GM12878 (cell line): ENCODE results near the gene CD72.
"Not testable (repeated sequence)": the region's sequence is repeated elsewhere in the genome, so short reads cannot be mapped to it uniquely, and the experiment has no call there.

ENCODE experiments used
- HCFC1 ChIP-seq: fragments of 150-350 bp; IDR thresholded peaks from 2 replicates; pipeline ENCODE4 v1.6.1; 2014; ENCODE audit warnings: low read length
- NFYB ChIP-seq: IDR thresholded peaks from 2 replicates; pipeline ENCODE4 v1.6.1; 2011; ENCODE audit warnings: low read depth, mild to moderate bottlenecking, low read length, improper control_type of control experiment, moderate library complexity; ENCODE audit not compliant: insufficient read depth
- NR2C2 ChIP-seq: IDR thresholded peaks from 2 replicates; pipeline ENCODE4 v1.6.1; 2011; ENCODE audit warnings: borderline replicate concordance, low read depth; ENCODE audit not compliant: control insufficient read depth, insufficient read length
- POLR2AphosphoS2 ChIP-seq: IDR thresholded peaks from 2 replicates; pipeline ENCODE4 v1.6.1; 2011; ENCODE audit warnings: low read depth, mild to moderate bottlenecking, low read length, improper control_type of control experiment, moderate library complexity
- POLR2AphosphoS5 ChIP-seq: IDR thresholded peaks from 2 replicates; pipeline ENCODE4 v1.6.1; 2011; ENCODE audit warnings: mild to moderate bottlenecking, low read length, inconsistent platforms
- RAD21 ChIP-seq: IDR thresholded peaks from 2 replicates; pipeline ENCODE4 v1.6.1; 2011; ENCODE audit warnings: mild to moderate bottlenecking, low read depth, low read length, moderate library complexity; ENCODE audit not compliant: insufficient read depth
- SMC3 ChIP-seq: IDR thresholded peaks from 2 replicates; pipeline ENCODE4 v1.6.1; 2011; ENCODE audit warnings: low read length, improper control_type of control experiment, borderline replicate concordance
- TARDBP ChIP-seq: IDR thresholded peaks from 2 replicates; pipeline ENCODE4 v1.6.1; 2016; ENCODE audit warnings: borderline replicate concordance
- TBL1XR1 ChIP-seq: IDR thresholded peaks from 2 replicates; pipeline ENCODE4 v1.6.1; 2012; ENCODE audit warnings: low read depth, low read length, improper control_type of control experiment
- TF ChIP-seq, protein P1 (sequence below): fragments of 150-350 bp; IDR thresholded peaks from 2 replicates; pipeline ENCODE4 v1.6.1; 2016; ENCODE audit warnings: low read depth, low read length
- TF ChIP-seq, protein P2 (sequence below), 3 experiments: IDR thresholded peaks in 2 of 3; conservative IDR thresholded peaks in 1 of 3; 2 replicates each; pipeline ENCODE4 v1.5.1; 2011; ENCODE audit warnings: low read depth in 3 of 3, low read length in 3 of 3, mild to moderate bottlenecking in 3 of 3, control low read depth in 2 of 3, moderate library complexity in 2 of 3, inconsistent platforms in 1 of 3, mixed read lengths in 1 of 3; ENCODE audit not compliant: control insufficient read depth in 2 of 3, insufficient read depth in 1 of 3; ENCODE audit errors: extremely low read depth in 1 of 3
- TF ChIP-seq, protein P3 (sequence below): IDR thresholded peaks from 2 replicates; pipeline ENCODE4 v1.6.1; 2012; ENCODE audit warnings: low read depth, low read length, improper control_type of control experiment

DNA sequence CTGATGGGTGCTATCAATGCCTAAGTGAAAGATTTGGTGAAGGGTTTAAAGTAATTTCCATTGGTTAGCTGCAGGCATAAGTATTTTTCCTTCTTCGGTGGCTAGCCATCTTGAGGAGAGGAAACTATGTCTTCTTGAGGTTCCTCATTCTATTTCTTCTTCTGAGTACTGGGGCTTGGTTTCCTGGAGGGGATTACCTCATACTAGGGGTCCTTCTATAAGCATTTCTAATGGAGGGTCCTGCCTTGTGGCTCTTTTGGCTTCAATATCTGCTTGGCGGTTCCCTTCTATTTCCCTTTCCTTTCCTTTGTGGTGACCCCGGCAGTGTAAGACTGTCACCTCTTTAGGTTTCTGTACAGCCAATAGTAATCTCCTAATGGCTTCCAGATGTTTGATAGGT lies 23.3 kb upstream of the CD72 start:
- not testable (repeated sequence) for TF ChIP-seq RAD21, POLR2AphosphoS2, NFYB, NR2C2, POLR2AphosphoS5, TARDBP, HCFC1, TBL1XR1, SMC3
- TF ChIP-seq, protein P1, sequence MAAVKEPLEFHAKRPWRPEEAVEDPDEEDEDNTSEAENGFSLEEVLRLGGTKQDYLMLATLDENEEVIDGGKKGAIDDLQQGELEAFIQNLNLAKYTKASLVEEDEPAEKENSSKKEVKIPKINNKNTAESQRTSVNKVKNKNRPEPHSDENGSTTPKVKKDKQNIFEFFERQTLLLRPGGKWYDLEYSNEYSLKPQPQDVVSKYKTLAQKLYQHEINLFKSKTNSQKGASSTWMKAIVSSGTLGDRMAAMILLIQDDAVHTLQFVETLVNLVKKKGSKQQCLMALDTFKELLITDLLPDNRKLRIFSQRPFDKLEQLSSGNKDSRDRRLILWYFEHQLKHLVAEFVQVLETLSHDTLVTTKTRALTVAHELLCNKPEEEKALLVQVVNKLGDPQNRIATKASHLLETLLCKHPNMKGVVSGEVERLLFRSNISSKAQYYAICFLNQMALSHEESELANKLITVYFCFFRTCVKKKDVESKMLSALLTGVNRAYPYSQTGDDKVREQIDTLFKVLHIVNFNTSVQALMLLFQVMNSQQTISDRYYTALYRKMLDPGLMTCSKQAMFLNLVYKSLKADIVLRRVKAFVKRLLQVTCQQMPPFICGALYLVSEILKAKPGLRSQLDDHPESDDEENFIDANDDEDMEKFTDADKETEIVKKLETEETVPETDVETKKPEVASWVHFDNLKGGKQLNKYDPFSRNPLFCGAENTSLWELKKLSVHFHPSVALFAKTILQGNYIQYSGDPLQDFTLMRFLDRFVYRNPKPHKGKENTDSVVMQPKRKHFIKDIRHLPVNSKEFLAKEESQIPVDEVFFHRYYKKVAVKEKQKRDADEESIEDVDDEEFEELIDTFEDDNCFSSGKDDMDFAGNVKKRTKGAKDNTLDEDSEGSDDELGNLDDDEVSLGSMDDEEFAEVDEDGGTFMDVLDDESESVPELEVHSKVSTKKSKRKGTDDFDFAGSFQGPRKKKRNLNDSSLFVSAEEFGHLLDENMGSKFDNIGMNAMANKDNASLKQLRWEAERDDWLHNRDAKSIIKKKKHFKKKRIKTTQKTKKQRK, result not testable (repeated sequence)
- TF ChIP-seq, protein P2, sequence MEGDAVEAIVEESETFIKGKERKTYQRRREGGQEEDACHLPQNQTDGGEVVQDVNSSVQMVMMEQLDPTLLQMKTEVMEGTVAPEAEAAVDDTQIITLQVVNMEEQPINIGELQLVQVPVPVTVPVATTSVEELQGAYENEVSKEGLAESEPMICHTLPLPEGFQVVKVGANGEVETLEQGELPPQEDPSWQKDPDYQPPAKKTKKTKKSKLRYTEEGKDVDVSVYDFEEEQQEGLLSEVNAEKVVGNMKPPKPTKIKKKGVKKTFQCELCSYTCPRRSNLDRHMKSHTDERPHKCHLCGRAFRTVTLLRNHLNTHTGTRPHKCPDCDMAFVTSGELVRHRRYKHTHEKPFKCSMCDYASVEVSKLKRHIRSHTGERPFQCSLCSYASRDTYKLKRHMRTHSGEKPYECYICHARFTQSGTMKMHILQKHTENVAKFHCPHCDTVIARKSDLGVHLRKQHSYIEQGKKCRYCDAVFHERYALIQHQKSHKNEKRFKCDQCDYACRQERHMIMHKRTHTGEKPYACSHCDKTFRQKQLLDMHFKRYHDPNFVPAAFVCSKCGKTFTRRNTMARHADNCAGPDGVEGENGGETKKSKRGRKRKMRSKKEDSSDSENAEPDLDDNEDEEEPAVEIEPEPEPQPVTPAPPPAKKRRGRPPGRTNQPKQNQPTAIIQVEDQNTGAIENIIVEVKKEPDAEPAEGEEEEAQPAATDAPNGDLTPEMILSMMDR (IDR thresholded peaks at IDR 0.05 in 2 of 3, conservative IDR thresholded peaks at IDR 0.05 in 1 of 3; ENCODE audit: control insufficient read depth in 2 of 3, extremely low read depth in 1 of 3, insufficient read depth in 1 of 3, low read depth in 3 of 3, low read length in 3 of 3), result not testable (repeated sequence)
- TF ChIP-seq, protein P3, sequence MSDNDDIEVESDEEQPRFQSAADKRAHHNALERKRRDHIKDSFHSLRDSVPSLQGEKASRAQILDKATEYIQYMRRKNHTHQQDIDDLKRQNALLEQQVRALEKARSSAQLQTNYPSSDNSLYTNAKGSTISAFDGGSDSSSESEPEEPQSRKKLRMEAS, result not testable (repeated sequence)
